ENCODE results near the gene ZBTB4. TPM values are rescaled to one million over a fixed set of nuclear protein-coding genes. Genes with fewer than 3 reads are reported as not detected.

The ZBTB4 gene
- total RNA-seq, 1 experiment from 2014 or later = 14.7 TPM

DNA sequence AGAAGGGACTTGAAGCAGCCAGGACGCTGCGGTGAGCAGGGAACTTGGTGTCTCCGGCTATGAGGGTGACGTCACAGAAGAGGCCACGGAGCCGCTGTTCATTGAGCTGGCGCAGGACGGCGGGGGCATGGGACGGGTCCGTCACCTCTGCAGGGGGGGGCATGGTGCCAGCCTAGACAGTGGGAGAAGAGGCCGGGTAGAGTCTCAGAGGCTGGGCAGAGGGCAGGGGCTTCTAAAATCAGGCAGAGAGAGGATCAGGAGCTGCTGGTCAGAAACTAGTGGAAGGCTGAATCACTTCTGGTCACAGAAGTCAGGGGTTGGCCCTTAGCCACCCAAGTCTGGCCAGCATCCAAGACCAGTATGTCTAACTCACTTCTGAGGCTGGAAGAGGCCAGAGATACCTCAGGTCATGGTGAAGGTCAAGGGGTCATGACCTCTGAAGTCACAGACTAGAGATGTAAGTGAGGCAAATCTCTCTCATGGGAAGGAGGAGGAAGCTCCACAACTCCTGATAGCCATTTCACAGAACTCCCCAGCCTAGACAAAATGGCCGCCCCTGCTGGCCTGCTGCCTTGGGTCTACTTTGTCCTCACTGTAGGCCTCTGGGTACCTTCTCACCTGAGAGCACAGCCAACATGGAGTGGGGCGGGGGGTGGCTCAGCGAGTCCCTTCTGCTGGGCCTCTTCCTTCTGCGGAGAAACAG is 12.6 kb downstream of the ZBTB4 start:
- ChIA-PET CTCF (interaction anchor here (0.6 kb wide), 1 partner anchor 38 kb away, joined by 8 read pairs; no protein-coding TSS in a partner anchor), POLR2A (ENCODE audit: unreplicated experiment) (no interaction called here)
- Histone ChIP-seq H3K9ac (ENCODE audit: low read length) (no peak overlapping the region), H3K4me1 (ENCODE audit: insufficient read depth, low read length) (no peaks in the 10 kb centered on the region), H4K20me1 (ENCODE audit: low read length) (no peaks in the 10 kb centered on the region), H3K9me2 (replicated peaks; ENCODE audit: low read length) (no peaks in the 10 kb centered on the region), H3K27ac (ENCODE audit: low read length) (no peak overlapping the region), H3K4me2 (ENCODE audit: low read length) (no peak overlapping the region), H3K4me3 (ENCODE audit: low read length) (no peak overlapping the region), H2AFZ (ENCODE audit: low read length) (no peak overlapping the region), H3F3A (ENCODE audit: low read length, unreplicated experiment) (no peaks in the 10 kb centered on the region), H3K27me3 (ENCODE audit: low read length) (no peaks in the 10 kb centered on the region), H3K9me3 (ENCODE audit: low read length) (no peaks in the 10 kb centered on the region), H3K79me2 (ENCODE audit: low read length) (peaks cover 18% of the 10 kb centered on the region; the same call in 1 of the 2 replicates), H3K36me3 (ENCODE audit: low read depth, low read length) (no peaks in the 10 kb centered on the region; the same call in 1 of the 2 replicates)
- no peak; the same call in 1 of the 2 replicates for ATAC-seq
- intact Hi-C loops (cut with micrococcal nuclease) = no loop called here
- DNase-seq = peak; percentile 16
- TF ChIP-seq EZH2phosphoT487 (IDR thresholded peaks at IDR 0.05; ENCODE audit: borderline replicate concordance, low read length) = no peak
- TF ChIP-seq EZH2 (IDR thresholded peaks at IDR 0.05; ENCODE audit: low read length, unreplicated experiment) = no peak
- TF ChIP-seq, protein P1, sequence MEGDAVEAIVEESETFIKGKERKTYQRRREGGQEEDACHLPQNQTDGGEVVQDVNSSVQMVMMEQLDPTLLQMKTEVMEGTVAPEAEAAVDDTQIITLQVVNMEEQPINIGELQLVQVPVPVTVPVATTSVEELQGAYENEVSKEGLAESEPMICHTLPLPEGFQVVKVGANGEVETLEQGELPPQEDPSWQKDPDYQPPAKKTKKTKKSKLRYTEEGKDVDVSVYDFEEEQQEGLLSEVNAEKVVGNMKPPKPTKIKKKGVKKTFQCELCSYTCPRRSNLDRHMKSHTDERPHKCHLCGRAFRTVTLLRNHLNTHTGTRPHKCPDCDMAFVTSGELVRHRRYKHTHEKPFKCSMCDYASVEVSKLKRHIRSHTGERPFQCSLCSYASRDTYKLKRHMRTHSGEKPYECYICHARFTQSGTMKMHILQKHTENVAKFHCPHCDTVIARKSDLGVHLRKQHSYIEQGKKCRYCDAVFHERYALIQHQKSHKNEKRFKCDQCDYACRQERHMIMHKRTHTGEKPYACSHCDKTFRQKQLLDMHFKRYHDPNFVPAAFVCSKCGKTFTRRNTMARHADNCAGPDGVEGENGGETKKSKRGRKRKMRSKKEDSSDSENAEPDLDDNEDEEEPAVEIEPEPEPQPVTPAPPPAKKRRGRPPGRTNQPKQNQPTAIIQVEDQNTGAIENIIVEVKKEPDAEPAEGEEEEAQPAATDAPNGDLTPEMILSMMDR (conservative IDR thresholded peaks at IDR 0.05; ENCODE audit: low read depth, low read length) = no peak
- BruUV-seq (replicated peaks) = no TSS peak

DNA sequence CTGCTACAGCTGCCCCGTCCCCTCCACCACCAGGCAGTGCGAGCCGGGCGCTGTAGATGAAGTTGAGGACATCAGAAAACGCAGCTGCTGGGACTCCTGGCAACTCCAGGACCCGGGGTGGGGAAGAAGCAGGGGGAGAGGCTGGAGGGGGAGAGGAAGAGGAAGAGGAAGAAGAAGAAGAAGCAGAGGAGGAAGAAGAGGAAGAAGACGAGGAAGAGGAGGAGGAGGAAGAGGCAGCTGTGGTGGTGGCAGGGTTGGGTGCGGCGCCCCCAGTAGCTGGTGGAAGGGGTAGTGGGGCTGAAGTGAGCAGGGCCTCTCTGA is 13.2 kb downstream of the ZBTB4 start:
- TF ChIP-seq EZH2 (IDR thresholded peaks at IDR 0.05; ENCODE audit: low read length, unreplicated experiment) = no peak
- TF ChIP-seq, protein P1 (conservative IDR thresholded peaks at IDR 0.05; ENCODE audit: low read depth, low read length) = no peak
- no peak for TF ChIP-seq EZH2phosphoT487 (IDR thresholded peaks at IDR 0.05; ENCODE audit: borderline replicate concordance, low read length)
- intact Hi-C loops (cut with micrococcal nuclease) = no loop called here
- no peak overlapping the region for H2AFZ ChIP-seq (ENCODE audit: low read length)
- H3K36me3 ChIP-seq (ENCODE audit: low read depth, low read length) = no peaks in the 10 kb centered on the region; the same call in 1 of the 2 replicates
- H3K4me1 ChIP-seq (ENCODE audit: insufficient read depth, low read length) = no peaks in the 10 kb centered on the region
- CTCF ChIA-PET = no interaction called here
- H3K9ac ChIP-seq (ENCODE audit: low read length) = no peak overlapping the region
- POLR2A ChIA-PET (ENCODE audit: unreplicated experiment) = no interaction called here
- BruUV-seq (replicated peaks) = no TSS peak
- H3K9me2 ChIP-seq (replicated peaks; ENCODE audit: low read length) = no peaks in the 10 kb centered on the region
- H3F3A ChIP-seq (ENCODE audit: low read length, unreplicated experiment) = no peaks in the 10 kb centered on the region
- H4K20me1 ChIP-seq (ENCODE audit: low read length) = no peaks in the 10 kb centered on the region
- H3K27me3 ChIP-seq (ENCODE audit: low read length) = no peaks in the 10 kb centered on the region
- ATAC-seq (no peak), DNase-seq (no peak)
- H3K9me3 ChIP-seq (ENCODE audit: low read length) = no peaks in the 10 kb centered on the region
- H3K79me2 ChIP-seq (ENCODE audit: low read length) = peaks cover 13% of the 10 kb centered on the region; the same call in 1 of the 2 replicates
- no peak overlapping the region for H3K27ac ChIP-seq (ENCODE audit: low read length)
- H3K4me2 ChIP-seq (ENCODE audit: low read length) = no peak overlapping the region
- H3K4me3 ChIP-seq (ENCODE audit: low read length) = no peak overlapping the region

DNA sequence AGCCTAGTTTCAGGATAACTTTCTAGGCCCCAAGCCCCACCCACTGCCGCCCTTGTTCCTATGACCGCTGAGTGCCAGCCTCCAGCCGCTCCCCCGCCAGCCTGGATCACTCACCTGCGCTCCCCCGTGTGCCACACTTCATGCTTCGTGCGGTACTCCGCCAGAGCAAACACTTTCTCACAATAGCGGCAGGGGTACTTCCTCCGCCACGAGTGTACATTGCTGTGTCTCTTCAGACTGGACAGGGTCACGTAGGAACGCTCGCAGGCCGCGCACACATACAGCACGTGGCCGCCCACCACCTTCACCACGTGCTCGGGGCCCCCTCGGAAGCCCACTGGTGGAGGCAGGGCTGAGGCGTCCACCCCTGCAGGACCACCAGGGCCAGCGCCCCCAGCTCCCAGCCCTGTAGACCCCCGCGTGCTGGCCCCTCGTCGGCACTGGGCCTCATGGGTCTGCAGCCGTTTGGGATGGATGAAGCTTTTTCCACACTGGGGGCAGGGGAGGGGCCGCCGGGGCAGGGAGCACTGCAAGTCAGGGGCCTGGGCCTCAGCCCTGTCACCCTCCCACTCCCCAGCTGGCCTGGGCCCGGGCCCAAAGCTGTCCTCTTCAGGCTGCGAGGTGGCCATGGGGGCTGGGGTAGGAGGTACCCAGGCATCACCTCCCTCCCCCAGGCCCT is 13.7 kb downstream of the ZBTB4 start:
- Histone ChIP-seq H3K9ac (ENCODE audit: low read length) (no peak overlapping the region), H3F3A (ENCODE audit: low read length, unreplicated experiment) (no peaks in the 10 kb centered on the region), H3K4me1 (ENCODE audit: insufficient read depth, low read length) (no peaks in the 10 kb centered on the region), H3K4me2 (ENCODE audit: low read length) (no peak overlapping the region), H3K27ac (ENCODE audit: low read length) (no peak overlapping the region), H2AFZ (ENCODE audit: low read length) (no peak overlapping the region), H4K20me1 (ENCODE audit: low read length) (no peaks in the 10 kb centered on the region), H3K27me3 (ENCODE audit: low read length) (no peaks in the 10 kb centered on the region), H3K36me3 (ENCODE audit: low read depth, low read length) (no peaks in the 10 kb centered on the region; the same call in 1 of the 2 replicates), H3K9me2 (replicated peaks; ENCODE audit: low read length) (no peaks in the 10 kb centered on the region), H3K79me2 (ENCODE audit: low read length) (peaks cover 8% of the 10 kb centered on the region; the same call in 1 of the 2 replicates), H3K4me3 (ENCODE audit: low read length) (no peak overlapping the region), H3K9me3 (ENCODE audit: low read length) (no peaks in the 10 kb centered on the region)
- ChIA-PET POLR2A (ENCODE audit: unreplicated experiment) (no interaction called here), CTCF (no interaction called here)
- DNase-seq (no peak), ATAC-seq (no peak)
- no peak for TF ChIP-seq EZH2 (IDR thresholded peaks at IDR 0.05; ENCODE audit: low read length, unreplicated experiment)
- no peak for TF ChIP-seq EZH2phosphoT487 (IDR thresholded peaks at IDR 0.05; ENCODE audit: borderline replicate concordance, low read length)
- TF ChIP-seq, protein P1 (conservative IDR thresholded peaks at IDR 0.05; ENCODE audit: low read depth, low read length) = no peak
- BruUV-seq (replicated peaks) = no TSS peak
- intact Hi-C loops (cut with micrococcal nuclease) = no loop called here

All from PC-3 (cell line).